ENCODE results near the gene SGCE. TPM values are rescaled to one million over a fixed set of nuclear protein-coding genes. Genes with fewer than 3 reads are reported as not detected.

SGCE gene
- total and polyA plus RNA-seq, 2 experiments from 2014 or later: 46.1 to 54.8 TPM

DNA sequence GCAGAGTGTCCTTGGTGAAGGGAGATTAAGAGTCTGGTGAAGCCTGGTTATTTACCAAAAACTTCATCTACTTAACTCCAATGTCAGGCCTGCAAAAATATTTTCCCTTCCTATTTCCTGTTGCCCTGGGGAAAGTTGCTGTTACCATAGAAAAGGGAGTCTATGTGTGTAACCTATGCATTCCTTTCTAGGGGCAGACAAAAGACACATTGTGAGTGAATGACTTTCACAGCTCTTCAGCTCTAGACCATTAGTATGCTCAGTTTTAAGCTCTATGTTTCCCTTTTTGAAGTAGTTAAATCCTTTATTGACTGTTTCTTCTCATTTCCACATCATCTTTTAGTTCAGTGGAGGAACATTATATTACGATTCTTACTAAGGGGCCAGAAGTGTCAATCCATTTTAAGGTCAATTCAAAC lies 45.6 kb upstream of the SGCE start:
- DNase-seq (ENCODE audit: low spot score): peak; percentile 65
- no peaks in the 10 kb centered on the region for H3K9me2 ChIP-seq (ENCODE audit: insufficient read depth)
- H3K4me3 ChIP-seq: no peak overlapping the region
- H3K4me1 Mint-ChIP-seq: peaks cover 11% of the 10 kb centered on the region; the same call in 2 of the 3 replicates
- peak overlapping the region; percentile 60 for H3K27ac Mint-ChIP-seq
- no peaks in the 10 kb centered on the region for H3K27me3 ChIP-seq (ENCODE audit: insufficient read depth)
- H3K4me1 ChIP-seq (ENCODE audit: insufficient read depth): no peaks in the 10 kb centered on the region; the same call in 1 of the 2 replicates
- peak overlapping the region; percentile 1; the same call in 1 of the 2 replicates for H3K4me2 ChIP-seq
- H3K36me3 ChIP-seq (ENCODE audit: insufficient read depth): no peaks in the 10 kb centered on the region
- H3F3A ChIP-seq (replicated peaks; ENCODE audit: low read depth): no peaks in the 10 kb centered on the region
- TF ChIP-seq, protein P1, sequence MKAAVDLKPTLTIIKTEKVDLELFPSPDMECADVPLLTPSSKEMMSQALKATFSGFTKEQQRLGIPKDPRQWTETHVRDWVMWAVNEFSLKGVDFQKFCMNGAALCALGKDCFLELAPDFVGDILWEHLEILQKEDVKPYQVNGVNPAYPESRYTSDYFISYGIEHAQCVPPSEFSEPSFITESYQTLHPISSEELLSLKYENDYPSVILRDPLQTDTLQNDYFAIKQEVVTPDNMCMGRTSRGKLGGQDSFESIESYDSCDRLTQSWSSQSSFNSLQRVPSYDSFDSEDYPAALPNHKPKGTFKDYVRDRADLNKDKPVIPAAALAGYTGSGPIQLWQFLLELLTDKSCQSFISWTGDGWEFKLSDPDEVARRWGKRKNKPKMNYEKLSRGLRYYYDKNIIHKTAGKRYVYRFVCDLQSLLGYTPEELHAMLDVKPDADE (IDR thresholded peaks at IDR 0.05): no peak
- no peak for TF ChIP-seq JUNB (IDR thresholded peaks at IDR 0.05; ENCODE audit: unreplicated experiment)
- no peak for TF ChIP-seq POLR2AphosphoS5 (IDR thresholded peaks at IDR 0.05; ENCODE audit: low read depth)
- TF ChIP-seq, protein P2, sequence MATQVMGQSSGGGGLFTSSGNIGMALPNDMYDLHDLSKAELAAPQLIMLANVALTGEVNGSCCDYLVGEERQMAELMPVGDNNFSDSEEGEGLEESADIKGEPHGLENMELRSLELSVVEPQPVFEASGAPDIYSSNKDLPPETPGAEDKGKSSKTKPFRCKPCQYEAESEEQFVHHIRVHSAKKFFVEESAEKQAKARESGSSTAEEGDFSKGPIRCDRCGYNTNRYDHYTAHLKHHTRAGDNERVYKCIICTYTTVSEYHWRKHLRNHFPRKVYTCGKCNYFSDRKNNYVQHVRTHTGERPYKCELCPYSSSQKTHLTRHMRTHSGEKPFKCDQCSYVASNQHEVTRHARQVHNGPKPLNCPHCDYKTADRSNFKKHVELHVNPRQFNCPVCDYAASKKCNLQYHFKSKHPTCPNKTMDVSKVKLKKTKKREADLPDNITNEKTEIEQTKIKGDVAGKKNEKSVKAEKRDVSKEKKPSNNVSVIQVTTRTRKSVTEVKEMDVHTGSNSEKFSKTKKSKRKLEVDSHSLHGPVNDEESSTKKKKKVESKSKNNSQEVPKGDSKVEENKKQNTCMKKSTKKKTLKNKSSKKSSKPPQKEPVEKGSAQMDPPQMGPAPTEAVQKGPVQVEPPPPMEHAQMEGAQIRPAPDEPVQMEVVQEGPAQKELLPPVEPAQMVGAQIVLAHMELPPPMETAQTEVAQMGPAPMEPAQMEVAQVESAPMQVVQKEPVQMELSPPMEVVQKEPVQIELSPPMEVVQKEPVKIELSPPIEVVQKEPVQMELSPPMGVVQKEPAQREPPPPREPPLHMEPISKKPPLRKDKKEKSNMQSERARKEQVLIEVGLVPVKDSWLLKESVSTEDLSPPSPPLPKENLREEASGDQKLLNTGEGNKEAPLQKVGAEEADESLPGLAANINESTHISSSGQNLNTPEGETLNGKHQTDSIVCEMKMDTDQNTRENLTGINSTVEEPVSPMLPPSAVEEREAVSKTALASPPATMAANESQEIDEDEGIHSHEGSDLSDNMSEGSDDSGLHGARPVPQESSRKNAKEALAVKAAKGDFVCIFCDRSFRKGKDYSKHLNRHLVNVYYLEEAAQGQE (IDR thresholded peaks at IDR 0.05; ENCODE audit: unreplicated experiment): no peak
- no peak for TF ChIP-seq ZNF331 (CRISPR knock-in tag; IDR thresholded peaks at IDR 0.05; ENCODE audit: low read depth)
- TF ChIP-seq EZH2 (IDR thresholded peaks at IDR 0.05; ENCODE audit: low read depth, unreplicated experiment): no peak
- TF ChIP-seq, protein P3, sequence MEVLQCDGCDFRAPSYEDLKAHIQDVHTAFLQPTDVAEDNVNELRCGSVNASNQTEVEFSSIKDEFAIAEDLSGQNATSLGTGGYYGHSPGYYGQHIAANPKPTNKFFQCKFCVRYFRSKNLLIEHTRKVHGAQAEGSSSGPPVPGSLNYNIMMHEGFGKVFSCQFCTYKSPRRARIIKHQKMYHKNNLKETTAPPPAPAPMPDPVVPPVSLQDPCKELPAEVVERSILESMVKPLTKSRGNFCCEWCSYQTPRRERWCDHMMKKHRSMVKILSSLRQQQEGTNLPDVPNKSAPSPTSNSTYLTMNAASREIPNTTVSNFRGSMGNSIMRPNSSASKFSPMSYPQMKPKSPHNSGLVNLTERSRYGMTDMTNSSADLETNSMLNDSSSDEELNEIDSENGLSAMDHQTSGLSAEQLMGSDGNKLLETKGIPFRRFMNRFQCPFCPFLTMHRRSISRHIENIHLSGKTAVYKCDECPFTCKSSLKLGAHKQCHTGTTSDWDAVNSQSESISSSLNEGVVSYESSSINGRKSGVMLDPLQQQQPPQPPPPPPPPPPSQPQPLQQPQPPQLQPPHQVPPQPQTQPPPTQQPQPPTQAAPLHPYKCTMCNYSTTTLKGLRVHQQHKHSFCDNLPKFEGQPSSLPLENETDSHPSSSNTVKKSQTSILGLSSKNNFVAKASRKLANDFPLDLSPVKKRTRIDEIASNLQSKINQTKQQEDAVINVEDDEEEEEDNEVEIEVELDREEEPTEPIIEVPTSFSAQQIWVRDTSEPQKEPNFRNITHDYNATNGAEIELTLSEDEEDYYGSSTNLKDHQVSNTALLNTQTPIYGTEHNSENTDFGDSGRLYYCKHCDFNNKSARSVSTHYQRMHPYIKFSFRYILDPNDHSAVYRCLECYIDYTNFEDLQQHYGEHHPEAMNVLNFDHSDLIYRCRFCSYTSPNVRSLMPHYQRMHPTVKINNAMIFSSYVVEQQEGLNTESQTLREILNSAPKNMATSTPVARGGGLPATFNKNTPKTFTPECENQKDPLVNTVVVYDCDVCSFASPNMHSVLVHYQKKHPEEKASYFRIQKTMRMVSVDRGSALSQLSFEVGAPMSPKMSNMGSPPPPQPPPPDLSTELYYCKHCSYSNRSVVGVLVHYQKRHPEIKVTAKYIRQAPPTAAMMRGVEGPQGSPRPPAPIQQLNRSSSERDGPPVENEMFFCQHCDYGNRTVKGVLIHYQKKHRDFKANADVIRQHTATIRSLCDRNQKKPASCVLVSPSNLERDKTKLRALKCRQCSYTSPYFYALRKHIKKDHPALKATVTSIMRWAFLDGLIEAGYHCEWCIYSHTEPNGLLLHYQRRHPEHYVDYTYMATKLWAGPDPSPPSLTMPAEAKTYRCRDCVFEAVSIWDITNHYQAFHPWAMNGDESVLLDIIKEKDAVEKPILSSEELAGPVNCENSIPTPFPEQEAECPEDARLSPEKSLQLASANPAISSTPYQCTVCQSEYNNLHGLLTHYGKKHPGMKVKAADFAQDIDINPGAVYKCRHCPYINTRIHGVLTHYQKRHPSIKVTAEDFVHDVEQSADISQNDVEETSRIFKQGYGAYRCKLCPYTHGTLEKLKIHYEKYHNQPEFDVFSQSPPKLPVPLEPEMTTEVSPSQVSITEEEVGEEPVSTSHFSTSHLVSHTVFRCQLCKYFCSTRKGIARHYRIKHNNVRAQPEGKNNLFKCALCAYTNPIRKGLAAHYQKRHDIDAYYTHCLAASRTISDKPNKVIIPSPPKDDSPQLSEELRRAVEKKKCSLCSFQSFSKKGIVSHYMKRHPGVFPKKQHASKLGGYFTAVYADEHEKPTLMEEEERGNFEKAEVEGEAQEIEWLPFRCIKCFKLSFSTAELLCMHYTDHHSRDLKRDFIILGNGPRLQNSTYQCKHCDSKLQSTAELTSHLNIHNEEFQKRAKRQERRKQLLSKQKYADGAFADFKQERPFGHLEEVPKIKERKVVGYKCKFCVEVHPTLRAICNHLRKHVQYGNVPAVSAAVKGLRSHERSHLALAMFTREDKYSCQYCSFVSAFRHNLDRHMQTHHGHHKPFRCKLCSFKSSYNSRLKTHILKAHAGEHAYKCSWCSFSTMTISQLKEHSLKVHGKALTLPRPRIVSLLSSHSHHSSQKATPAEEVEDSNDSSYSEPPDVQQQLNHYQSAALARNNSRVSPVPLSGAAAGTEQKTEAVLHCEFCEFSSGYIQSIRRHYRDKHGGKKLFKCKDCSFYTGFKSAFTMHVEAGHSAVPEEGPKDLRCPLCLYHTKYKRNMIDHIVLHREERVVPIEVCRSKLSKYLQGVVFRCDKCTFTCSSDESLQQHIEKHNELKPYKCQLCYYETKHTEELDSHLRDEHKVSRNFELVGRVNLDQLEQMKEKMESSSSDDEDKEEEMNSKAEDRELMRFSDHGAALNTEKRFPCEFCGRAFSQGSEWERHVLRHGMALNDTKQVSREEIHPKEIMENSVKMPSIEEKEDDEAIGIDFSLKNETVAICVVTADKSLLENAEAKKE (CRISPR knock-in tag; IDR thresholded peaks at IDR 0.05): no peak
- no peak for TF ChIP-seq NANOG (IDR thresholded peaks at IDR 0.05; ENCODE audit: borderline replicate concordance)
- no peak for TF ChIP-seq ZNF114 (CRISPR knock-in tag; IDR thresholded peaks at IDR 0.05)
- TF ChIP-seq CREB1 (CRISPR knock-in tag; IDR thresholded peaks at IDR 0.05; ENCODE audit: low read depth): no peak
- no peak for TF ChIP-seq EZH2phosphoT487 (IDR thresholded peaks at IDR 0.05; ENCODE audit: unreplicated experiment)
- no peak for TF ChIP-seq STAT1 (IDR thresholded peaks at IDR 0.05; ENCODE audit: unreplicated experiment)
- TF ChIP-seq, protein P4, sequence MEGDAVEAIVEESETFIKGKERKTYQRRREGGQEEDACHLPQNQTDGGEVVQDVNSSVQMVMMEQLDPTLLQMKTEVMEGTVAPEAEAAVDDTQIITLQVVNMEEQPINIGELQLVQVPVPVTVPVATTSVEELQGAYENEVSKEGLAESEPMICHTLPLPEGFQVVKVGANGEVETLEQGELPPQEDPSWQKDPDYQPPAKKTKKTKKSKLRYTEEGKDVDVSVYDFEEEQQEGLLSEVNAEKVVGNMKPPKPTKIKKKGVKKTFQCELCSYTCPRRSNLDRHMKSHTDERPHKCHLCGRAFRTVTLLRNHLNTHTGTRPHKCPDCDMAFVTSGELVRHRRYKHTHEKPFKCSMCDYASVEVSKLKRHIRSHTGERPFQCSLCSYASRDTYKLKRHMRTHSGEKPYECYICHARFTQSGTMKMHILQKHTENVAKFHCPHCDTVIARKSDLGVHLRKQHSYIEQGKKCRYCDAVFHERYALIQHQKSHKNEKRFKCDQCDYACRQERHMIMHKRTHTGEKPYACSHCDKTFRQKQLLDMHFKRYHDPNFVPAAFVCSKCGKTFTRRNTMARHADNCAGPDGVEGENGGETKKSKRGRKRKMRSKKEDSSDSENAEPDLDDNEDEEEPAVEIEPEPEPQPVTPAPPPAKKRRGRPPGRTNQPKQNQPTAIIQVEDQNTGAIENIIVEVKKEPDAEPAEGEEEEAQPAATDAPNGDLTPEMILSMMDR (conservative IDR thresholded peaks at IDR 0.05; ENCODE audit: low read depth in 2 of 2): no peak
- H3K4me3 Mint-ChIP-seq: no peak overlapping the region
- no peaks in the 10 kb centered on the region for H3K79me2 ChIP-seq (replicated peaks; ENCODE audit: insufficient read depth)
- peaks cover 8% of the 10 kb centered on the region for H3K36me3 Mint-ChIP-seq (ENCODE audit: low read depth)
- peaks cover 3% of the 10 kb centered on the region for H3K27me3 Mint-ChIP-seq (ENCODE audit: insufficient read depth, low read depth, poor library complexity)
- H2AFZ ChIP-seq: no peak overlapping the region
- H4K20me1 ChIP-seq (replicated peaks; ENCODE audit: insufficient read depth): no peaks in the 10 kb centered on the region
- ATAC-seq: peak; percentile 88
- peak overlapping the region; percentile 41 for H3K27ac ChIP-seq (ENCODE audit: low read depth)
- H3K9me3 Mint-ChIP-seq: peaks cover 11% of the 10 kb centered on the region

All from GM23338 (cell line).